K562 (cell line): ENCODE data around the gene NADK. TPM values are rescaled to one million over a fixed set of nuclear protein-coding genes. Genes with fewer than 3 reads are reported as not detected.

ENCODE experiments used
- ATAC-seq: fragments of 200-7000 bp; cut with Tn5 transposase; 3 replicates; pipeline ENCODE4 v1.9.1; 2020; ENCODE audit warnings: moderate library complexity
- BruUV-seq: library from RNA; stranded (reverse); fragments of 400-500 nt; replicated peaks from 2 replicates; lab custom pipeline; 2021; lab: Mats Ljungman, UMichigan
- CTCF ChIA-PET: fragments of 300-600 bp; formaldehyde crosslinking; extraction: SDS; loops from one replicate; lab custom pipeline; 2021; ENCODE audit warnings: low intra/inter-chr PET ratio; lab: Yijun Ruan, JAX
- POLR2A ChIA-PET: fragments of 300-600, 350-650 bp; sonication (Branson Sonifier 250); formaldehyde crosslinking; extraction: SDS; loops from one replicate; lab custom pipeline; 2021; ENCODE audit warnings: antibody characterized with exemption, inconsistent platforms; lab: Yijun Ruan, JAX
- DNase-seq, 4 experiments: peaks; one replicate each; pipeline versions ENCODE4 v3.0.0 to v3.0.0-alpha.2; 2011 to 2018; ENCODE audit warnings: low spot score in 3 of 4, mixed read lengths in 3 of 4; ENCODE audit errors: extremely low read depth in 1 of 4
- FAIRE-seq: peaks from 2 replicates; lab custom pipeline; 2011; peaks lifted over from hg19 to GRCh38; lab: Jason Lieb, UNC
- H2AFZ ChIP-seq: 2 replicates; pipeline ENCODE4 v1.6.0; 2011; ENCODE audit warnings: low read depth, low read length, control low read depth, inconsistent platforms
- H3K27ac ChIP-seq: fragments of 200-600 bp; 3 replicates; pipeline ENCODE4 v1.8.0; 2011; ENCODE audit warnings: low read depth, mild to moderate bottlenecking, control low read depth, inconsistent platforms, low read length, moderate library complexity, mixed read lengths; ENCODE audit errors: extremely low read depth
- H3K27me3 ChIP-seq, 2 experiments: fragments of 300-600 bp in 1 of 2; 2 replicates in 1 of 2; 3 replicates in 1 of 2; pipeline versions ENCODE4 v1.6.0 to v1.8.0; 2011; ENCODE audit warnings: inconsistent platforms in 2 of 2, low read length in 2 of 2, mild to moderate bottlenecking in 1 of 2, mixed read lengths in 1 of 2, moderate library complexity in 1 of 2; ENCODE audit not compliant: control insufficient read depth in 2 of 2, insufficient read depth in 2 of 2
- H3K36me3 ChIP-seq: fragments of 300-600 bp; 3 replicates; pipeline ENCODE4 v1.8.0; 2011; ENCODE audit warnings: mild to moderate bottlenecking, low read length, inconsistent platforms; ENCODE audit not compliant: control insufficient read depth, insufficient read depth
- H3K4me1 ChIP-seq, 2 experiments: fragments of 200-600 bp in 1 of 2; replicated peaks in 1 of 2; 2 replicates in 1 of 2; 3 replicates in 1 of 2; pipeline versions ENCODE4 v1.5.1 to v1.8.0; 2011; ENCODE audit warnings: inconsistent platforms in 2 of 2, low read length in 2 of 2, mild to moderate bottlenecking in 1 of 2, mixed read lengths in 1 of 2, moderate library complexity in 1 of 2; ENCODE audit not compliant: control insufficient read depth in 2 of 2, insufficient read depth in 2 of 2
- H3K4me2 ChIP-seq: 2 replicates; pipeline ENCODE4 v1.6.1; 2011; ENCODE audit warnings: low read length, control low read depth, inconsistent platforms, mixed read lengths; ENCODE audit not compliant: insufficient read depth
- H3K4me3 ChIP-seq: fragments of 200-600 bp; sonication (generic), shearing (Covaris generic); 2 replicates; pipeline ENCODE4 v1.5.1; 2016; ENCODE audit warnings: control low read depth, inconsistent platforms
- H3K79me2 ChIP-seq: fragments of 200-600 bp; 3 replicates; pipeline ENCODE4 v1.8.0; 2011; ENCODE audit warnings: low read length, inconsistent platforms; ENCODE audit not compliant: control insufficient read depth, insufficient read depth
- H3K9ac ChIP-seq, 2 experiments: 2 replicates each; pipeline versions ENCODE4 v1.6.0 to v1.6.1; 2011; ENCODE audit warnings: low read depth in 2 of 2, low read length in 2 of 2, control low read depth in 1 of 2, inconsistent platforms in 1 of 2, mild to moderate bottlenecking in 1 of 2, mixed read lengths in 1 of 2; ENCODE audit not compliant: insufficient read depth in 1 of 2
- H3K9me1 ChIP-seq: one replicate; pipeline ENCODE4 v1.6.0; 2011; ENCODE audit warnings: inconsistent platforms, mild to moderate bottlenecking, low read length, moderate library complexity; ENCODE audit not compliant: control insufficient read depth, insufficient read depth
- H3K9me3 ChIP-seq: replicated peaks from 2 replicates; pipeline ENCODE4 v1.5.1; 2011; ENCODE audit warnings: low read depth, low read length, inconsistent platforms; ENCODE audit not compliant: control insufficient read depth, insufficient read depth
- H4K20me1 ChIP-seq: replicated peaks from 2 replicates; pipeline ENCODE4 v1.6.1; 2011; ENCODE audit warnings: low read length, inconsistent platforms, mixed read lengths; ENCODE audit not compliant: control insufficient read depth, insufficient read depth
- HMGN3 ChIP-seq: IDR thresholded peaks from 2 replicates; pipeline ENCODE4 v1.6.1; 2011; ENCODE audit warnings: borderline replicate concordance, low read depth, mild to moderate bottlenecking, mixed read lengths, low read length; ENCODE audit not compliant: insufficient read length; ENCODE audit errors: extremely low read depth
- ZNF121 ChIP-seq: sonication (generic); formaldehyde crosslinking; conservative IDR thresholded peaks from 2 replicates; pipeline ENCODE4 v1.8.0; 2022; ENCODE audit warnings: missing genetic modification reagents
- WGBS: fragments of 100-300 bp; shearing (Covaris generic); methylation state at CpG from one replicate; pipeline ENCODE4 v1.1.6; 2016; ENCODE audit warnings: low coverage, mixed read lengths; ENCODE audit not compliant: insufficient coverage; ENCODE audit errors: missing lambda C conversion rate; 5-methylcytosine and 5-hydroxymethylcytosine counted together
- in situ Hi-C: fragments of 300-500 bp; cut with MboI; formaldehyde crosslinking; loops from 4 replicates; pipeline ENCODE4 v1.15.0; 2018; ENCODE audit warnings: inconsistent platforms, mixed read lengths
- intact Hi-C: fragments of 100-400 bp; cut with micrococcal nuclease; formaldehyde crosslinking; loops from 2 replicates; pipeline ENCODE4 v1.14.2; 2022
- polyA plus RNA-seq, 8 experiments: library from polyadenylated mRNA; depleted of rRNA in 4 of 8; stranded (reverse) in 5 of 8; unstranded in 3 of 8; fragments of >200 nt; fragmentation: Nextera tagmentation in 2 of 8; fragmentation: Illumina TruSeq in 1 of 8; extraction: Ambion mirVana in 2 of 8; extraction: Trizol in 1 of 8; gene quantifications; 2 replicates each; pipeline versions ENCODE4 v1.2.1 to v1.2.3, GENCODE V29; 2011 to 2014; ENCODE audit warnings: inconsistent platforms in 1 of 8, missing spikeins in 1 of 8
- total RNA-seq, 7 experiments: library from RNA; depleted of rRNA in 6 of 7; stranded (reverse); fragments of >200 nt in 6 of 7; fragmentation: Illumina TruSeq in 2 of 7; extraction: Trizol in 2 of 7; gene quantifications; 2 replicates each; pipeline versions ENCODE4 v1.2.1 to v1.2.3, GENCODE V29; 2011 to 2021; ENCODE audit warnings: low replicate concordance in 1 of 7

Gene NADK
- total and polyA plus RNA-seq, 9 of the 15 experiments (the other 6 are each of a cell fraction or from before 2014, with no cell fraction given): 1.5 to 135 (median 75.1) TPM

GRCh38 chr1:1776672-1777582 lies 1.3 kb downstream of the NADK start:
- Histone ChIP-seq H3K27ac (peak overlapping the region; percentile 94), H2AFZ (no peak overlapping the region), H4K20me1 (peaks cover 16% of the 10 kb centered on the region; the same call in 1 of the 2 replicates), H3K4me1 (peaks cover 53 to 61% of the 10 kb centered on the region in 2 experiments), H3K4me2 (peak overlapping the region; percentile 92), H3K9me1 (no peaks in the 10 kb centered on the region)
- in situ Hi-C loops (no loop called here), intact Hi-C loops (no loop called here)
- peak in 1 of 4 experiments; percentile 32 for DNase-seq
- CTCF ChIA-PET: no interaction called here
- ATAC-seq: no peak
- no peak for FAIRE-seq
- no peak for TF ChIP-seq HMGN3
- peak; percentile 79 for TF ChIP-seq ZNF121
- TF ChIP-seq, all 486 proteins: peak for 1
- BruUV-seq: TSS peak; percentile 60
- 30% methylated on average over 7 of the region's 9 CpGs for WGBS
- Histone ChIP-seq H3K79me2 (peaks cover 63% of the 10 kb centered on the region), H3K4me3 (peak overlapping the region; percentile 88), H3K27me3 (no peaks in the 10 kb centered on the region), H3K9me3 (peaks cover 8% of the 10 kb centered on the region; the same call in 1 of the 2 replicates), H3K36me3 (peaks cover 46% of the 10 kb centered on the region), H3K9ac (peak overlapping the region; percentile 96 to 100)
- POLR2A ChIA-PET: interaction anchor here (0.6 to 1.5 kb wide), 4 partner anchors 10 to 233 kb away, joined by 3 read pairs; no protein-coding TSS in a partner anchor
